GM19324 (cell line): ENCODE measurements around the gene PRIMA1.

Experiments used
- ATAC-seq: cut with Tn5 transposase; IDR thresholded peaks from one replicate; pipeline ENCODE4 v1.9.1; 2021; ENCODE audit warnings: mild to moderate bottlenecking, moderate library complexity; ENCODE audit not compliant: unreplicated experiment, low FRiP score

The PRIMA1 gene

DNA sequence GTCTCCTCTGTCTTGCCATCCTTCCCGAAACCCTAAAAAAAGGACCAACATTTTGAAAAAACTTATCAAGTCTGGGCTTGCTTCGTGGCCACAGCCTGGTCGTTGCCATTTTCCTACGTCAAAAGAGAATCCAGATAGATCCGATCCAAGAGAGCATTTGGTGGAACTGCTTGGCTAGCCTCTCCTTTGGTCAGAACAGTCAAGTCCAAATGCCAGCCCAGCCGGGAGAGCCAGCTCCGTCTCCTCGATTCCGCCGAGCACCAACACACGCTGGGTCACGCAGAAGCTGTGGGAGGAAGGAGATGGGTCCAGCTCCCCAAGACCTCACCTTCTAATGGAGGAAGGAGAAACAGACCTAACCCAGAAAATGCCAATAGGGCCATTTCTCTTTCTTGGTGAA lies 9.3 kb upstream of the PRIMA1 start:
- no peak for ATAC-seq

GRCh38 chr14:93797071-93797470 lies 8.8 kb upstream of the PRIMA1 start:
- ATAC-seq, result no peak

DNA sequence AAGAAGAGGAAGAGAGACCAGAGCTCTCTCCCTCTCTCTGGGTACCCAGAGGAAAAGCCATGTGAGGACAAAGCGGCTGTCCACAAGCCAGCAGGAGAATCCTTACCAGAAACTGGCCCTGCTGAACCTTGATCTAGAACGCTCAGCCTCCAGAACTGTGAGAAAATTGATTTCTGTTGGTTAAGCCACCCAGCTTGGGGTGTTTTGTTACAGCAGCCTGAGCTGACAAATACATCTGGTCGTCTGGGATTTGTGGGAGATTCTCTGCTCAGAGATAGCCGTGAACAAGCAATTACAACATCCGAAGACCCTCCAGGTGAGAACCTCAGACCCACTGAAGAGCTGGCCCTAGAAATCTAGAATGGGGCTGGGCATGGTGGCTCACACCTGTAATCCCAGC lies 6.5 kb upstream of the PRIMA1 start:
- ATAC-seq, result no peak

DNA sequence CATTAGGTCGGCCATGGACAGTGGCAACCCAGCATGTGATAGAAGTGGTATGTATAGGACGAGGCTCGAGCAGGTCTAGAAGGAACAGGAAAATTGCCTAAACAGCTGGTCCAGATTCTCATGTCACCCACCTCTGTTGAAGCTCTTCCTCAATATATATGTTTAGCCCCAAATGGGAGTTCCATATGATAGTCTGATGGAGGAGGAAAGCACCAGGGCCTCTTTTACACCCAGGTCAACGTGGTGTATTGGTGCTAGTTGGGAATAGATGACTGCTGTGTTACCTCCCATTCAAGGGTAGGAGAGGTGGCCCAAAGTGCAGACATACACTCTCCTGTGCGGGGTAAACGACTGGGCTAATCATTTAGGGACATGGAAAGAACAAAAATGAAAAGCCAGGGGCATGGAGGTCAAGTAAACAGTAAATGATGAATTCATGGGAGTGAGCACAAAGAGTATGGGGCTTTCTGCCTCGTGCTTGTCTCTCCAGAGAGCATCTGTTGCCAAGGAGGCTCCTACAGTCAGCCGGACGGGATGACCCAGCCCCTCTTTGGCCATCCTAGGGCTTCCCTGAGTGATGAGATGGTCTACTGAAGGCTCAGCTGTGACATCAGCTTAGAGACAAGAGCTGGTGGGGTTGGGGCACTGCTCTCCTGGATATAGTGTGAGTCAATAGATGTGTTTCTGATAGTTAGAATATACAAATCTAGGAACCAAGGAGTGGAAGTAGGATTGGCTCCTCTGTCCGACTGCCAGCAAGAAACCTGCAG lies 5.5 kb upstream of the PRIMA1 start:
- ATAC-seq, result no peak

GRCh38 chr14:93792391-93792790 lies 4.1 kb upstream of the PRIMA1 start:
- ATAC-seq, result no peak

- no peak for ATAC-seq
Measured at GRCh38 chr14:93790966-93791365, 2.7 kb upstream of the PRIMA1 start.

DNA sequence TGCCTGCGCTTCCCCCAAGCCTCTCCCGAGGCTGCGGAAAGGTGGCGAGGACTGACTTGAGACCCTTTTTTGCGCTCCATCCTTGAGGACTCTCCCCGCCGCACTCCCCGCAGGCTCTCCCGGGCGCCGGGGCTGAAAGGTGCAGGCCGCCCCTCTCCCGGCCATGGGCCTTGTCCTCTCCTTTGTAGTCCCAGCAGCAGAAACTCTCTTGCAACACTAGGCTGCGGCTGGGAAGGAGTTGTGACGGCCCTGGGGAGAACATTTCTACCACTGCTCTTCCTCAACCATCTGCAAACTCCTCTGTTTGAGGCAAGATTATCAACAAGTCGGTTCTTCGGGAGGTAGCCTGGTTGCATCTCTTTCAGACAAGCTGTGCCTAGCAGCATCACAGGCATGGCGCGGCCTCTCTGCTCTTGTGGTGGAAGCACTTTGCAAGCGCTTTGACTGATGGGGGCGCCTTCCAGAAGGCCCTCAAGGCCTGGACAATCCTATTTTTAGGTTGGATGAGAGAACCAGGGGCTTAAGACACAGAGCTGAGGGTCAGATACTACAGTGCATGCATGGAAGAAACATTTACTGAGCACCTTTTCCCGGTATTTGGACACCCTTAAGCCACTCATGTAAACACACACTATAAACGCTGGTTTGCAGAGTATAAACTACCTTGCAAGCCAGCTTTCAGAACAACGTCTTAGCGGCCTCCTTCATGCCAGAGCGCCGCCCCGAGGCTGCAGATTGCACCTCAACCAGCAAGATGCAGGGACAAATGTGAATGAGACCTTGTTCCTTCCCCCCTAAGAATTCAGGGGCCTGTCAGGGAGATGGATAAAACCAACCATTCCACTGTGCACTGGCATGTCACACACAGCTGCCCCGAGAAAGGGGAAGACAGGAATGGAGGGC lies 1.2 kb upstream of the PRIMA1 start:
- no peak for ATAC-seq

- no peak for ATAC-seq
Measured at GRCh38 chr14:93788543-93789227, 400 bp upstream of the PRIMA1 start.

GRCh38 chr14:93787465-93788292 lies 606 bp downstream of the PRIMA1 start:
- no peak for ATAC-seq

GRCh38 chr14:93785423-93785822 lies 2.9 kb downstream of the PRIMA1 start:
- ATAC-seq, result no peak

DNA sequence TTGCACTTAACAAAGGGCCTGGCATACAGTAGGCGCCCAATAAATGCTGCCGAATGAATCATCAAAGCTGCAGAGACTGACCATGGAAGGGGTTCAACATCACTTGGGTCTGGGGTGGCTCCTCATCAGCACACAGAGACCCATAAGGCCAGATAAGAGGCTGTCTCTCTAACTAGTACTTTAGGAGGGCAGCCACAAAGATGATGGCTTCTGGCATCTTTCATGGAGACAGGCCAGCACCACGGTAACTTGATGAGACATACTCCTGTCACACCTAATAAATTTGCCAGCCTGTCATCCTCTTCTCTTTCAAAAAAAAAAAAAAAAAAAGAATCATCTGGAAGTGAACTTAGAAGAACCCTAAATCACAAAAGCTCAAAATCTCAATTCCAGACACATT lies 3.4 kb downstream of the PRIMA1 start:
- no peak for ATAC-seq

GRCh38 chr14:93780813-93781400 lies 7.4 kb downstream of the PRIMA1 start:
- no peak for ATAC-seq

- no peak for ATAC-seq
Measured at GRCh38 chr14:93778856-93779629, 9.2 kb downstream of the PRIMA1 start.

DNA sequence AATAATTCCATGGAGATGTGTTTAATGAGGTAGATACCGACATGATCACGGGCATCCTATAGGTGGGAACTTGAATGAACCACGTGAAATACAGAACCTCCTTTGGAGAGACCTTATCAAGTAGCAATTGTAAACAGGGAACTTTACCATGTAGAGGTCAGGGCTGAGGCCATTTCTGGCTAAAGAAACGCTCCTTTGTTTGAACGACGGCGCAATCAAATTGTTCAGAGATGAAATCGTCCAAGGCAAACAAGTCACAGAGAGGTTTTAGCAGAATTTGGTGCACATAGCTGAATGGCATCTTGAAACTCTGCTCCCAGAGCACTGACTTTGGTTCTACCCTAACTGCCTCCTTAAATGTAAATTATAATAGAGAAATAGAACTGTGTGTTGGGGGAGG lies 9.8 kb downstream of the PRIMA1 start:
- ATAC-seq, result no peak

GRCh38 chr14:93775744-93776143 lies 12.5 kb downstream of the PRIMA1 start:
- ATAC-seq, result no peak

DNA sequence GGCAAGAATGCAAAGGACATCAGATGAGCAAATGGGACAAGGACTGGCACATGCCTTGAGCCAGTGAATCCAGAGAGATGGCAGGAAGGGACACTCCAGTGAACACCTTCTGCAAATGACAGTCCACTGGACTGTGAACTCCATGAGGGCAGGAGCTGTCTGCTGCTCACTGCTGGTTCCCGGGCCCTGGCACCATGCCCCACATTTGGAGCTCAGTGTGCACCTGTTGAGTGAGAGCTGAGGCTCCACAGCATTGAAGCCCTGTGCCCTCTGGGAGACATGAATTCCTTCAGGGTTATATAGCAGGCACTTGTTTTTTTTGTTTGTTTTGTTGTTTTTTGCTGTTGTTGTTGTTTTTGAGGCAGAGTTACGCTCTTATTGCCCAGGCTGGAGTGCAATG lies 13.1 kb downstream of the PRIMA1 start:
- ATAC-seq, result no peak

DNA sequence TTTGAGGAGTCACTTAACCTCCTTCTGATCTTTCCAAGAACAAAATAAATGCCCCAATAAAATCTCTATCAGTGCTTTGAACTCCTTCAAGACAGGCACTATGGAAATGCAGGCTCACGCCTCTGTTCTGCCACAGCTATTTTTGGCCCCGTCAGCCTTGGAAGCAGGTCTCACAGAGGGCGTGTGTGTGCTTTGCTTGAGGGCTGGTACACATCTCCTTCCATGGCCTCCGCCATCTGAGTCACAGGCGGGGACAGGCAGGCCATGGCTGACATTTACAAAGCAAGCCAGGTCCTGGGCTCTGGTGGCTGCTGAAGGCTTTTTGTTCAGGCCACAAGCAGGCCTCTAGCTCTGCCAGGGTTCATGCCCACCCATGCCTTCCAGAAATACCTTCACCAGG lies 16.0 kb downstream of the PRIMA1 start:
- no peak for ATAC-seq

DNA sequence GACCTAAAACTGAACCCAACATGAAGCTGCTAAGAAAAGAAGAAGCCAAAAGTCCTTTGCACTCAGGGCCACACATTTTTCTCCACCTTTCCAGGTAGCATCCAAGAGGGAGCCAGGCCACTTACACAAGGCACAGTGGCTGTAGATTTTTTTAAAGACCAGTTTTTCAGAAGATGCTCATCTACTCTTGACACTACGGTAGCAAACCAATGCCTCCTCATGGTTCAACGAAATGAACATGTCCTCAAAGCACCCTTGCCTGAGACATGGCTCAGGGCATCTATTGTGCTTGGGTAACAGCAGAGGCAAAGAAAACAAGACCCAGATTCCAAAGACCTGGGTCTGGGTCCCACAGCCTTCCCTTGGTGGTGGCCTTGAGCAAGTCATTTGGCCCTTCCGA lies 22.3 kb downstream of the PRIMA1 start:
- no peak for ATAC-seq

DNA sequence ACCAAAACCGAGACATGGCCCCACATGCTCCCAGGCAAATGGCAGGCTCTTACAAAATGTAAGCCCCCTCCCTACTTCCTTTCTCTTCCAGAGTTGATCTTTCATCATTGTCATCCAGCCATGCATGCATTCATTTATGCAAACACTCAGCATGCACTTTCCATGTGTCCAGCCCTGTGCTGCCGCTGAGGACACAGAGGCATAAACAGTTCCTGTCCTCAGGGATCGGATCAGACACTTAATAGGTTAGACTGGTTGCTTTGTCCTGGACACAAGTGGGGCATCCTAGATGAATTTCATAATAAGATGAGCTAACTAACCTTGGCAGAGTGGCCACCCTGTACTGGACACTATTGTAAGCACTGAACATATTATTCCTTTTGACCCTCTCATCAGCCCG lies 23.1 kb downstream of the PRIMA1 start:
- ATAC-seq, result no peak
